ENCODE data around the gene ZNF275.
A peak's percentile ranks its signal among the peaks of the same experiment; 100 is the strongest.
"Not testable (repeated sequence)": the region's sequence is repeated elsewhere in the genome, so short reads cannot be mapped to it uniquely, and the experiment has no call there.

ZNF275 gene

DNA sequence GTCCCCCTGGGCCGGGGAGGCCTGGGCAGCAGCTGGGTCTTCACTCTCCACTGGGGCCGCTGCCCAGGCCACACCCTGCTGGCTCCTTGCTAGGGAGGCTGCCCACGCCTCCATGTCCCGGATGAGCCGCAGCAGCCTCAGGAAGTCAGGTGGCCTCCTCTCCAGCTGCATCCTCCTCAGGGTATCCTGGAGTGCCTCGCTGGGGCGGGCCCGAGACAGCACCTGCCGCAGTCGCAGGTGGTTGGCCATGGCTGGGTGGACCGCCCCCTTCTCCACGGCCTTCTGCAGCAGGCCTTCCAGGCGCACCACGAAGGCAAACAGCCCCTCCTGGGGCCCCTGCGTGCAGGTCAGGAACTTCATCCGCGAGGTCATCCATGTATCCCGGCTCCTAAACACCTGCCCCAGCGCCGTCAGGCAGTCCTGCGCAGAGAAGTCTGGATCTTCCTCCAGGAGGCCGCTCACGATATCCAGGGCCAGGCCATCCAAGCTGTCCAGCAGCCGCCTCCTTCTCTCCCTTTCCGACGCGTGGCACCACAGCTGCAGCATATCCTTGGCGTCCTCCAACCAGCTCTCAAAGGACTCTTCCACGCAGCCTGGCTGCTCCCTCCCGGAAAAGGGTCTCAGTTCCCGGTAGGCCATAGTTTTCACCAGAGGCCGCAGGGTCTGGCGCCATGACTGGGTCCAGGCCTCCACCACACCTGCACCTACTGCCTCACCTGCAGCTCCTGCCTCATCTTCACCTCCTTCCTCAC lies 14.5 kb upstream of the ZNF275 start:
- DNase-seq (ENCODE audit: low read depth): no peak

DNA sequence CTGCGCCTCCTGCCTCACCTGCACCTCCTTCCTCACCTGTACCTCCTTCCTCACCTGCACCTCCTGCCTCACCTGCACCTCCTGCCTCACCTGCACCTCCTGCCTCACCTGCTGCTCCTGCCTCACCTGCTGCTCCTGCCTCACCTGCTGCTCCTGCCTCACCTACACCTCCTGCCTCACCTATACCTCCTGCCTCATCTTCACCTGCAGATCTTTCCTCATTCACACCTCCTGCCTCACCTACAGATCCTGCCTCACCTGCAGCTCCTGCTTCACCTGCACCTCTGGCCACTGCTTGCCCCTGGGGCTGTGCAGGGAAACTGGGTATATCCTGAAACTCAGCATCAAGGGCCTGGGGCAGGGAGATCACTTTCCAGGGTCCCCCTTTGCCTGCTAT lies 13.9 kb upstream of the ZNF275 start:
- DNase-seq (ENCODE audit: low read depth): not testable (repeated sequence)

DNA sequence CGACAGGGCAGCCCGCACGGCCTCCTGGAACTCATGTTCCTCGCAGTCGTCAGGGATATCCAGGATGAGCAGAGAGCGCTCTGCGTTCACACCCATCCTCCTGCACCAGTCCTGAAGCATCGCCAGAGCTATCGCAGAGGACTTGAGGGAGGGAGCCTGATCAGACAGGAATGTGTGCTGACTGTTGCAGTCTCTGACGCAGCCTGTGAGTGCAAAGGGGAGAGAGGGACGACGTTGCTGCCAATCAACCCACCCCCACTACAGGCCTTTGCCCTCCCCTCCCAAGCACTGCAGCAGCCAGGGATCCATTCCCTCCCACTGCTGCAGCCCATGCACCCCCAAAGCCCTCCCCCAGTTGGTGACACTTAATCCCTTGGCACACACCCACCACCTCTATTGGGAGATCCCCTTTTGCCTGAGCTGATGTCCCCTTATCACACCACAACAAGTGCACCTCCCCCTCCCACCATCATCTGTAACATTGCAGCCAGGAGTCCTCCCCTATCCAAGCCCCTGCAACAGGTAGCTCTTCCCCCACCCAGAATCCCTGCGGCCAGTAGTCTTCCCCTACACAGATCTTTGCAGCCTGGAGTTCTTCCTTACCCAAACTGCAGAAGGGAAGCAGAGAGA lies 13.3 kb upstream of the ZNF275 start:
- DNase-seq (ENCODE audit: low read depth): no peak

DNA sequence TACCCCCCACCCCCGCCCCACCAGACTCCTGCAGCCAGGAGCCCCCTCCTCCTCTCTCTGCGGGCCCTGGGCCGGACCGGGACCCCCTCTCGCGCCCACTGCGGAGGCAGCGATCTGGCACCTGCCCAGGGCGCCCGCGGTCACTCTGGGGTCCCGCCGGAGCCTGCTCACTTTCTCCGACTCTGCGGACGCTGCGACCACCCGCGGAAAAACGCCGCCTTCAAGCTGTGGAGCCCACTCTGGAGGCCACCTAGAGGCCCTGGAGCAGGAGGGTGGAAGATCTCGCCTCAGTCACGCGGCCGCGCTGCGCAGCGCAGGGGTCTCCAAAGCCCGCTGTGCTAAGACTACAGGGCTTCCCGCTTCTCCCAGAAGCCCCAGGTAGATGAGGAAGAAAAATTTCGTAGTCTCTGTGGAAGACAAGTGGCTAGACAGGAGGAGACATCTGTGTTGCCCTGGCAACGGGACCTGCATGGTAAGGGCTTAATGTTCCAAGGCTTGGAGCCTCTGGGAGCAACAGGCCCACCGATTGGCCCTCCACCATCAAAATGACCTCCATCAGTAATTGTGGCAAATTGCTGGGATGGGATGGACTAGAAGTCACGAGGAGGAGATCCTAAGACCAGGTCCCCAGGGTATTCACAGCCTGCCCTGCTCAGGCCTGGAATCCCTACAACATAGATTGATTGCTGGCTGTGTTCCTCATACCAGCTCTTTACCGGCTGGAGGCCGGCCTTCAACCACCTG lies 12.4 kb upstream of the ZNF275 start, which contains the start of gene PNMA6F:
TSS of gene PNMA6F (minus strand) at position 387 of the 744 bp plus-strand sequence. CDS start 1,093 bp downstream, outside the sequence.
- DNase-seq (ENCODE audit: low read depth): no peak

DNA sequence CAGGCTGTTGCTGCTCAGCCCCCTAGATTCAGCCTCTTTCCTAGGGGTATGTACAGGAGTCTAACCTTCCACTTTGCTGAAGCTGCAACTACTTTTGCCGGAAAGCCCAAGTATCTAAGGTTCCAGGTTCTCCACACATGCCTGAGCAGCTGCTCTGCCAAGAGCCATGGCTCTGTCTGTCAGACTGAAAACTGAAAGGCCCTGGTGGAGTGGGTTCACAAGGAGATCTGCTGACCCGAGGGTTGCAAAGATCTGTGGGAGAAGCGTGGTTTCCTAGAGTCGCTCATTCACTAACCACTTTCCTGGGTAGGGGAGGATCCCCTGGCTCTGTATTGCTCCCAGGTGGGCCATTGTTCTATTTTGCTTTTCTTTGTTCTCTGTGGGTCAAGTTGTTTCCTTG lies 6.4 kb upstream of the ZNF275 start:
- DNase-seq (ENCODE audit: low read depth): no peak

DNA sequence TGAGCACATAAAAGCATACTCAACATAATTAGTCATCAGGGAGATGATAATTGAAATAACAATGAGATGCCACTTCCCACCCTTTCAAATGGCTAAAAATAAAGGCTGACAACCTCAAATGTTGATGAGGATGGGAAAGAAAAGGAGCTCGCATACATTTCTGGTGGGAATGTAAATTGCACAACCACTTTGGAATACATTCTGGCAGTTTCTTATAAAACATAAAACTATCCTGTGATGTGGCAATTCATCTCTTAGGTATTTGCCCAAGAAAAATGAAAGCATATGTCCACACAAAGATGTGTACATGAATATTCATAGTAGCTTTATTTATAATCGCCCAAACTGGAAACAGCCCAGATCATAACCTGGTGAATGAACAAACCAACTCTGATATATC lies 687 bp upstream of the ZNF275 start:
- DNase-seq (ENCODE audit: low read depth): peak; percentile 42

DNA sequence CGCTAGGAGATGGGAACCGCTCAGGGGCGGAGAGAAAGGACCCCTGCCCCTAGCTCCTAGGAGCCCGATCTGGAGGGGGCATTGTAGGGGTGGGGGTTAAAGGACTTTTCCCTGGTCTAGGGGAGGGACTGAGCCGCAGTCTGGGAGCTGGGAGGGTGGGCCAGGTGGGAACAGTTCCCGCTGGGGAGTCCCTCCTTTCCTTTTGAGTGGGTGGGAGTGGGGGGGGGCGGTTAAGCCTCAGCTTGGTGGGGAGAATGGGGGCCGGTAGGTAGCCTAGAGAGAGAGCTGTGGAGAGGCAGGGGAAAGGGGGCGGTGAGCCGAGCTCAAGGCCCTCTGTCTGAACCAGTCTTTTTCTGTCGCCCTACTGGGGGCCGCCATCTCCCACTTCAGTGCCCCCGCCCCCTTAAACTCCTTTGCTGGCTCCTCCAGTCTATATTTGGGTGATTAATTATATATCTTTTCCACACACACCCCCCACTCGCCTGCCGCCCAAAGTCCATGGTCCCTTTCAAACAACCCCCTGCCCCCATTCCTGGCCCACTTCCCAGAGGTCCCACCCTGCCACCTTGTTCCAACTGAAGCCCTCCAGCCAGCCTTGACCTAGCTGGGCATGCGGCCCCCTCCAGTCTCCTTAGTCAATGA lies 822 bp downstream of the ZNF275 start:
- no peak for DNase-seq (ENCODE audit: low read depth)

DNA sequence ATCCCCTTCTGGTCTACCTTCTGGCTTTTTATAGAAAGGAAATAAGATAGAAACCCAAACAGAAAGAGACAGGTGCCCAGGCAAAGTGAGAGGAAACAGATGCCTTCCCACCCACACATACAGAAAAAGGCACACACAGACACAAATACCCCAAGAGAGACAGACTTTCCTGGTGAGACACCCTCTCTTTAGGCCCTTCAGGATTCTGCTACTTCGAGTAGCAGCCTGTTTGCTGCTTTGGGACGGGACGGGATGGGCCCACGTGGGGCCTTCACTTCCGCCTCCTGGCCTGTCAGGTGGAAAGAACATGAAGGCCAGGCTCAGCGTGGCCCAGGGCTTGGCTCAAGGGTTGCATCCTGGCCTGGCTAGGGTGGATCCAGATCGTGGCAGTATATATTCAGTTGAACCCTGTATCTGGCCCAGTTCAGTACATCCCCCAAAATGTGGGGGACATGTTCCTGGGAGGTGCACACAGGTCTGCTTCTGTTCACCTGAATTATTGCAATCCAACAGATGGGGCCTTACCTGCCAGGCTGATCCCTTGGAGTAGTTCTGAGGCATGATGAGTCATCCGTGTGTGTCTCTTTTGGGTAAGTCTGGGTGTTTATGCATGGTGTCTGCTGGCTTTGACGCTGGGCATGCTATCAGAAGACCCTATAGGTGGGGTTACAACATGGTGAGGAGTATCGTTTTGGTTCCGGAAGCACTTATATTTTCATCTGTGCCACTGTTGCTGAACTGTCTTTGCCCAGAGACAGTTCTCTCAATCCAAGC lies 2.4 kb downstream of the ZNF275 start:
- no peak for DNase-seq (ENCODE audit: low read depth)

DNA sequence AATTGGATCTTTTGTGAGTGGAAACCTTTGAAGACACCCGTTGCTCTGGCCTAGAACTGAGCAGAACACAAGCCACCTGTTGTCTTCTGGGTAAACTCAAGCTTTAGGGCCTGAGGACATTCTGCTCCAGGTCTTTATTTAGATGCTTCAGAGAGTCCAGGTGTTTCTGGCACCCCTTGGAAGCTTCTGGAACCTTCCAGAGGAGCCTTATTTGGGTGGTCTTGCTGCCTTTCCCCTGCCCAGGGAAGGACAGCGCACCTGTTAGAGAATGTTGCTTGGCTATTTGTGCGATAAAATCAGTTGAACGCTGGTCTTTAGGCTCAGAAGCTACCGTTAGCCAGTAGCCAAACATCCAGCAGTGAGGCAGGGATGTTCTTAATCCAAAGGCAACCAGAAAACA lies 3.0 kb downstream of the ZNF275 start:
- DNase-seq (ENCODE audit: low read depth): no peak

DNA sequence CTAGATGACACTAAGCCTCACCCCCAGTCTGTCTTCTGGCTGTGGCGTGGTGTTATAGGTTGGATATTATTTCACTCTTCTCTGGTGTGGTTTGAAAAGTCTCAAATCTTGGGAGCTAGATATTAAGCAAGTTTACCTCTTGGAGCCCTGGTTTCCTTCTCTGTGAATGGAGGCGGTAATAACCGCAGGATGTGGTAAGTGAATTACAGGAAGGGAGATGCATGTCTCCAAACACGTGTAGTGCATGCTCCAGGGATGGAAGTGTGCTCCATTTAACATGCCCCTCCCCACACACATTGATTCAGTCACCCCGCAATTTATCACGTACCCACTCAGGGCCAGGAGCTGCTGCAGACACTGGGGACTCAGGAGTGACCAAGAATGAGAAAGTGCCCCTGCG lies 4.9 kb downstream of the ZNF275 start:
- no peak for DNase-seq (ENCODE audit: low read depth)

DNA sequence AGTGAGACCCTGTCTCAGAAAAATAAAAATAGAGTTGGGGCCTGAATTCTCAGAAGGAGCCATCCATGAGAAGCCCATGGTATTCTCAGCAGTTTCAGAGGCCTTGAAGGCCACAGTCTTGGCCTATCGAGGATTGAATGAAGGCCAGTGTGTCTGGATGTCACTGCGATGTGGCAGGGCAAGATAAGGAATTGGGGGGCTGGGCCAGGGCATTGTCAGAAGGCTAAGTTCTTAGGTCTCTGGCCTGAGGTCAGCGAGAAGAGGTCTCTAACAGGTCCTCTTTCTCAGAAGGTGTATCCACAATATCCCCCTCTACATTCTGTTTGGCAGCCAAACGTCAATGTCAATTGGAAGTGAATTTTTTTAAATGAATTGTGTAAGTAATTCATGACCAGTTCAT lies 5.7 kb downstream of the ZNF275 start:
- DNase-seq (ENCODE audit: low read depth): no peak

DNA sequence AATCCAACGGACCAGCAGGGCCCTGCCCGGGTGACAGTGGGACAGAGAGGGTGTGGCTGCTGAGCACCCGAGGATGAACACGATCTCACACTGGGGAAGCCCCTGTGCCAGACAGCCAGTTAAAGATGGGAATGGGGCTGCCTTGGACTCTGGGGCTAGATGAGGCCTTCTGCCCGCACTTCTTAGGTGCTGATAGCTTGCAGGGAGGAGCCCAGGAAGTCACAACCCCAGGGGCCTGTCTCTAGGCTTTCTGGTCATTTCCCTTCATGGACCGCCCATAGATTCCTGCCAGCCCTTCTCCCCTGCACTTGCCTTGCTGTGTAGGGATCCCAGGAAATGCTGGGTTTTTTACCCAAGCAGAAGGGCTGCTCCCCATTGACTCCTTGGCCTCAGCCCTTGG lies 6.2 kb downstream of the ZNF275 start:
- no peak for DNase-seq (ENCODE audit: low read depth)

DNA sequence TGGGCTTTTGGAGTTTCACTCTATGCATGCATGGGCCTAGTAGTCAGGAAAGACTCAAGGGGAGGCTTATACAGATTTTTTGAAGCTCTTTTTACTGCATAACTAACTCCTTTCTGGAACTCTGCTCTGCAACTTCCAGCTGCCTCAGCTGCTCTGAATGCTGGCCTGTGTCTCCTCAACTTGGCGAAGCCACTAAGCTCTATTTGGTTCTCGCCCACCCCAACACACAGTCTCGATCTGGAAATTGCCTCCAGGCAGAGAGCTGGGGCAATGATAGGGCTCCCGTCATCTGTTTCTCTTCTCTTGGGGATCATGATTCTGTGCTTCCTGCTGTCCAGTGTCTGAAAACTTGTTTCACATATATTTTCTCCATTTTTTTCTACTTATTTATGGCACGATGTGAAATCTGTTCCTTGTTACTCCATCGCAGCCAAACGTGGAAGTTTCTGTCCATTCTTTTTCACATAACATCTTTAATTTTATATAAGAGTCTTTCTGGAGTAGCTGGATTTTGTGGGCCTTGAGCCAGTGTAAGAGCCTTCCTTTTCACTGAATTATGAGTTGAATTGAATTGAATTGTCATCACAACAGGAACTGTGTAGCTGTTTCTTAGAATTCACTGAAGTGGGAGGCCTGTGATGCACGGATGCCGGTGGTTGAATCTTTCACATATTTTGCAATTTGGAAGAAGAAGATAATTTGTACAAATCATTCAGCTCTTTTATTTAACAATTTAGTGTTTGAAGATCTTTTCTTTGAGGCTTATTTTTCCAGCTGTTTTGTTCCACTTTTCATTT lies 9.0 kb downstream of the ZNF275 start:
- no peak for DNase-seq (ENCODE audit: low read depth)

DNA sequence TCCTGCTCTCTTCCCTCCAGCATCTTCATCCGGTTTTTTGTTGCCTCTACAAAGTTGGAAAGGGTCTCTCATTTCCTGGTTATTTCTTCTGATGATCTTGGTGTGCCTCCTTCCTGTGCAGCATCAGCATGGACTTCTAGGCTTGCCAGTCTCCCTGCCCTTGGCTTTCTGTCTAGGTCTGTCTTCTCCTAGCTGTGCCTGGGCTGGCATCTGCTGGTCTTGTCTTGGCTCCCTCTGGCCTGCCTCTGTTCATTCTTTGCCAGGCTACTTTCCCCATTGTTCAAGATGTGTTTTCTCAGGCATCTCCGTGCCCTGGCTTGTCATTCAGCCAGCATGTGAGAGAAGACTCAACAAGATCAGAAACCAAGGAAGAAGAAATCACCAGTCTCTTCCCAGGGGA lies 9.7 kb downstream of the ZNF275 start:
- DNase-seq (ENCODE audit: low read depth): no peak

DNA sequence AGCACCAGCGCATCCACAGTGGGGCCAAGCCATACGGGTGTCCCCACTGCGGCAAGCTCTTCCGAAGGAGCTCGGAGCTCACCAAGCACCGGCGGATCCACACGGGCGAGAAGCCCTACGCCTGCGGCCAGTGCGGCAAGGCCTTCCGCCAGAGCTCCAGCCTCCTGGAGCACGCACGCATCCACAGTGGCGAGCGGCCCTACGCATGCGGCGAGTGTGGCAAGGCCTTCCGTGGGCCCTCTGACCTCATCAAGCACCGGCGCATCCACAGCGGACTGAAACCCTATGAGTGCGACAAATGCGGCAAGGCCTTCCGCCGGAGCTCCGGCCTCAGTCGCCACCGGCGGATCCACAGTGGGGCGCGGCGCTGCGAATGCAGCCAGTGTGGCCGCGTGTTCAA lies 13.6 kb downstream of the ZNF275 start:
- no peak for DNase-seq (ENCODE audit: low read depth)

DNA sequence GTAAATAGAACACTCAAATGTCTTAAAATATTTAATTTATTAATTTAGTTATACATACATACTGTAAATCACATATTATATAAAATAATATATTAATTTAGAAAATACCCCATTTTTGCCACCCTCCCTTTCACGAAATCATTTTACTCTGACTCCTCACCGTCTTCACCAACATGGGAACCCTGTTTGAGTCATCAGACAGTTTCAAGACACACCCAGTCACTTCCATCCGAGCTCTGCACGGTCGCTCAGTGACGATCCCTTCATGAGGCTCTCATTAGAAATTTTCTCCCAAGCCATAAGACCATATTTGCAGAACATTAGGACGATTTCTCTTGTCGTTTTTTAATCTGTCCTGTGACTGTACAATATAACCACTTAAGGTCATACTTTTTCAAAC lies 14.5 kb downstream of the ZNF275 start:
- no peak for DNase-seq (ENCODE audit: low read depth)

DNA sequence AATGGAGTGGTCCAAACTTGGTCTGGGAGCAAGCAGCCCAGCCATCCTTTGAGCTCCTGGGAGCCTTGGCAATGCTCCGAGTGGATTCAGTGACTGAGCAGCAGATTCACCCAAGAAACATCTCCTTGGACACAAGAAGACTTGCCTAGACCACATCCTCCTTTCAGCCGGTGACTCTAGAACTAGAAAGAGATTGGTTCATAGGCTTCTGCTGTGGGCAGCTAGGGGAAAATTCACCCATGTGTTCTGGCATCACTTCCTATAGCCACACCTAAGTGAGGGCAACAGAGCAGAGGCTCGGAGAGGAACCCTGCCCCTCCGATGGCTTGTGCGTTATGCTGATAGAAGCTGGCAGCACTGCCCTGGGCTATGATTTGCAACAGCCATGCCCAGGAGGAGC lies 16.0 kb downstream of the ZNF275 start:
- DNase-seq (ENCODE audit: low read depth): no peak

DNA sequence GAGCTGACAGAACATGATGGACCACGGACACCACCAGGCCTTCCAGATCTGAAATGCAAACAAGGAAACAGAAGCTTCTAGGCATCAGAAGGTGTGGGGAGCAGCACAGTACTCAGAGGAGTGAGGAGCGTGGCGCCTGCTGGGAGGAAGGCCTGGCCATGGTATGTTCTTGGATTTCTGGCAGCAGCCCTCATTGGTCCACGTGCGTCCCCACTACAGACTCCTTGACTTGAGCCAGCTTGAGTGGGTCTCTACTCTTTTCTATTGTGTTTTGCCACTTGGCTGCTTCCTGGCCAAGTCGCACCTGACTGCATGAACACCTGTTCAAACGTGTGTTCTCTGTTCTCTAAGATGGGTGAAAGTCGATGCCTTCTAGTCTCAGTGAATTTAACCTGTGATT lies 18.0 kb downstream of the ZNF275 start:
- DNase-seq (ENCODE audit: low read depth): no peak

DNA sequence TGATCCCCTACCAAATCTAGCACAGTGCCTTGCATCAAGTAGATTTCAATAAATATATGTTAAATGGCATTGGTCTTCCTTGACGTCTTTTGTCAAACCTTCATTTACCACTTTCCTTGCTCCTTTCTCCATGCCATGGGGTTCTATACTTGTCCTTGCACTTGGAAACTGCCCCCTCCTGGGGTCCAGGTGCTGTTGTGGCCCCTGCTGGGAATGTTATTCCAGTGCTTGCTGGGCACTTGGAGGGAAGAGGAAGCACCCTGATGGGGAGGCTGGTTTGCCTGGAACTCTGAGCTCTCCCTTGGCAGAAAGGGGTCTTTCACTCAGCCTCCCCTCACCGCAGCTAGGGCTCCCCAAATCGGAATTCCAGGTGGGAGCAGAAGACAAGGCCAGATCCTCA lies 18.9 kb downstream of the ZNF275 start:
- DNase-seq (ENCODE audit: low read depth): no peak

DNA sequence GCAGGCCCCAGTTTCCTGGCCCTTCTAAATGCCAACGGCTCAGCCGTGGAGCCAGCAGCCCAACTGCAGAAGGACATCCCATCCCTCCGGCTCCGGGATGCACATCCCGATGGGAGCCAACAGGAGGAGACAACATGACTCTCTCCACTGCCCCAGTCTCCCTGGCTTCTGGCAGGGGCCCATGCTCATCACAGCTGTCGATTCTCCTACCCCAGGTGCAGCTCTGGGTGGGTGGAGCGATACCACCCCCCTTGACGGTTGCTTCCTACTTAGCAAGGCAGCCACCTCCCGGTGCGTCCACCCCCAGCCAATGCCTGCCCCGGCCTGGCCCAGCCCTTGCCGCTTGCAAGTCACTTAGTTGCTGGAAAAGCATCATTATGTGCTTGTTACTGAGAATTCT lies 19.5 kb downstream of the ZNF275 start:
- no peak for DNase-seq (ENCODE audit: low read depth)

DNA sequence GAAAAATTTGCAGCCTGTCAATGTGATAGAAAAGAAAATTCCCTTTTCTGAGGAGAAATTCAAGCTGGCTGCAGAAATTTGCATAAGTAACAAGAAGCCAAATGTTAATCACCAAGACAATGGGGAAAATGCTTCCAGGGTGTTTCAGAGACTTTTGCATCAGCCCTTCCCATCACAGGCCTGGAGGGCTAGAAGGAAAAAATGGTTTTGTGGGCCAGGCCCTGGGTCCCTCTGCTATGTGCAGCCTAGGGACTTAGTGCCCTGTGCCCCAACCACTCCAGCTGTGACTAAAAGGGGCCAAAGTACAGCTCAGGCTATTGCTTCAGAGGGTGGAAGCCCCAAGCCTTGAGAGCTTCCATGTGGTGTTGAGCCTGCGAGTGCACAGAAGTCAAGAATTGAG lies 23.9 kb downstream of the ZNF275 start:
- DNase-seq (ENCODE audit: low read depth): no peak

Measured in GM04504 (cell line).